GM19452 (cell line): ENCODE measurements around the gene CSNK1E.

Experiments
- ATAC-seq: cut with Tn5 transposase; IDR thresholded peaks from one replicate; pipeline ENCODE4 v1.9.1; 2021; ENCODE audit not compliant: unreplicated experiment

The CSNK1E gene

DNA sequence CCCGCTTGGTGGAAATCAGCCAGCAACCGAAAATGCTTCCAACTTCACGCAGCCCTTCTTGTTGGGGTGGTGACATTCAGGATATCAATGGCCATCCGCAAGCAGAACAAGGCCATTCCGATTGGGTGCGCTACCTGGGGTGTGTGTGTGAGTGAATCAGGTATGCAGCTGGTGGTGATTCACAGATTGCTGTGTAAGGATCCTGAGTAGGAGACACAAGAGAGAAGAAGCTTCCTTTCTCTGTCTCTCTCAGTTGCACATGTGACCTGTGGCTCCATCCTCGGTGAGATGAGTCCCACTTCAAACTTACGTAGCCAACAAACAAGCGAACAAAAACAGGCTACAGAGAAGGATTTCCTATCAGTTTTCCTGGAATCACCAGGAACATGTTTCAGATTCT, 34.8 kb downstream of the CSNK1E start:
- ATAC-seq: no peak

DNA sequence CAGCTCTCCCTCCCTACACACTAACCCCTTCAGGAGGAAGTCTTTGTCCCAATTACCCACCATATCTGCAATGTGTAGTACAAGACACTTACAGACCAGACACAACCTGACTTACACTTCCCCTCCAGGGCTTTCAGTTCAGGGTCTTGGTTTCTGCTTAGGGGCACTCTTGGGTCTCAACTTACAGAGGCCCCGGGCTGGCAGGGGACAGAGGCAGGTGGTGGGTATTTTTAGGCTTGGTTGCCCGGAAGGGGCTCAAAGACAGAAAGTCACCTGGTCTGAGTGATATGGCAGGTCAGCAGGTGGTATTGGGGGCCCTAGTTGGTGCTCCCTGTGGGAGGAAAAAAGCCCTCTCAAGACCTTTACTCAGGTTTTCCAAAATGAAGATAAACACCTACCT, 41.1 kb downstream of the CSNK1E start:
- no peak for ATAC-seq

DNA sequence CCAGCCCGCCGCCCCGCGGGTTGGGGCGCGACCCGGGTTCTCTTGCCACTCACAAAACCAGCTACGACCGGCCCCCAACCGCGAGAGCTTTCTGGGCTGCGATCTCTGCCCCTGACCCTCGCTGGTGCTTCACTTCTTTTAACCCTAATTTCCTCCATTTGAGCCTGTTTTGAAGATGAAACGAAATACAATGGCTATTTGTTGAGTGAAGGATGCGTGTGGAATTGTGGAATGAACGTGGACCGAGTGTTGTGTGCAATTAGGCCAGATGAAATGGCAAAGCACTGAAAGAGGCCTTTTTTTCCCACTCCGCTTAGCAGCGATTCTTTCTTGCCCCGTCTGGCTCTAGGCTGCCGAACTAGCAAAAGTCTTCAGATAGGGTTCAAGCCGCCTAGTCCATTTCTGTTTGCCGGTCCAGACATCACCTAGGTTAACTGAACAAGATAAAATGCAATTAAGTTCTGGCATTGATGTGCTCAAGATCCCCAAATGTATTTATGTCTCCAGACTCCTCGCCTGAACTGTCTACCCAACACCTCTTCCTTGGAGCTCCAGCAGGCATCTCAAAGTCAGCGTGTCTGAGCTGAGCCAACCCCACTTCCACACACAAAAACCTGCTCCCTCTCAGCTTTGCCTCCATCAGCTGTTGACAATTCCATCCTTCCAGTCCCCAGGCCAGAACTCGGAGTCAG, 44.0 kb downstream of the CSNK1E start:
- no peak for ATAC-seq

DNA sequence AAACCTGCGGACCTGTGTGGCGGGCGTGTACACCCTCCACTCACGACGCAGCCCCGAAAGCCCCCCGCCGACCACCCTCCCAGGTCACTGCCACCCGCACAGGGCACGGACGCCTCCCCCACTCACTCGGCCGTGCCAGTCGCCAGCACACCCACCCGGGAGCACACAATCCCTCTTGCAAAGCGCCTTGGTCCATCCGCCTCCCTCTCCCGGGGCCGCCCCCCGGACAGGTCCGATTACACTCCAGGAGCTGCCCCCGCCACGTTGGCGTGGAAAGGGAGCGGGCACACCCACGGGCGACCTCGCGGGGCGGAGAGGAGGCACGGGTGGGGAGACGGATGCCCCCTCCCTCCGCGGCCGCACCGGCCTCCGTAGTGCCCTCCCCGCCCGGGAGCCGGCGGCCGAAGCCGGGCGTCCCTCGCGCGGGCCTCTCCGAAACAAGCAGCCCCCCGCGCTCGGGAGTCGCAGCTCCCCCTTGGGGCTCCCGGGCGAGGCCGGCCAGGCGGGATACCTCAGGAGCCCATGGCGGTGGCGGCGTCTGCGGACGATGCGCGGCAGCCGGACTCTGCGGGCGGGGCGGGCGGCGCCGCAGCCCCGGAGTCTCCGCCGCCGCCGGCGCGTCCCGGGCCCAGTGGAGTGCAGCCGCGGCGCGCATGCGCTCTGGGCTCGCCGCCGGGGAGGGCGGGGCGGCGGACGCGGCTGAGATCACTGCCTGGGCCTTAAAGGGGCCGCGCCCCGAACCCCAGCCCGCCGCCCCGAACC, 44.7 kb downstream of the CSNK1E start, which contains the start of gene TMEM184B:
TSS of gene TMEM184B (minus strand) at position 638 of the 762 bp plus-strand sequence. CDS start 25,049 bp downstream, outside the sequence.
- peak; percentile 75 for ATAC-seq

DNA sequence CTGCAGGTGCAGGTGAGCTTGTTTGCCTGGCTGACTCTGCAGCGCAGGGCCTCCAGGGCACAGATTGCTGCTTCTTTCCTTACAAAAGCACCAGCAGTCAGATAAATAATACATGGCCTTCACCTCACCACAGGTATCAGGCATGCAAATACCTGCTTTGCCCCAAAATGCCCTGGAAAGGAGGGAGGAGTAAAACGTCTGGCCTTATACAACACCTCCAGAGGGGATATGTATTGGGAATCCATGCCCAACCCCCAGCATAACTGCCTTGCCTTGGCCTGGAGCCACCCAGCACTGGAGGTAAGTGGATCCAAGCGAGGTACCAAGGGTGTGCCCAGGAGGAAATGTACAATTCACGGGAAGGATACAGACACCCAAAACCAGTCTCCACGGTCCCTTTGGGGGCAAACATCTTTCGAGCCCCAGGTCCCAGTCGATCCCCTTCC, 45.3 kb downstream of the CSNK1E start:
- no peak for ATAC-seq

DNA sequence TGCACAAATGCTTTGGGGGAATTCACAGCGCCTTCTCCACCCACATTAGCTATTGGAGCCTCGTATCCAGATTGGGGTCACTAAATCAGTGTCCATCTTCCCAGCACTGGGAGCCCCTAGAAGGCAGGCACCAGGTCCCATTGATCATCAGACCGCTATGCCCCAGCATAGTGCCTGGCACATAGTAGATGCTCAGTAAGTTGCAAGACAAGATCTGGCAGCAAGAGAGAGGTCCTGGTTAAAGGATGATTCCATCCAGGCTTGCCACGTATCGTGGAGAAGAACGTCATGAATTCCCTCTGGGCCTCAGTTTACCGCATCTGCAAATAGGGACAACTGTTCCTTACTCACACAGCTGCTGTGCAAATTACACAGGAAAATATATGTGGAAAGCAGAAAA, 46.1 kb downstream of the CSNK1E start:
- no peak for ATAC-seq

DNA sequence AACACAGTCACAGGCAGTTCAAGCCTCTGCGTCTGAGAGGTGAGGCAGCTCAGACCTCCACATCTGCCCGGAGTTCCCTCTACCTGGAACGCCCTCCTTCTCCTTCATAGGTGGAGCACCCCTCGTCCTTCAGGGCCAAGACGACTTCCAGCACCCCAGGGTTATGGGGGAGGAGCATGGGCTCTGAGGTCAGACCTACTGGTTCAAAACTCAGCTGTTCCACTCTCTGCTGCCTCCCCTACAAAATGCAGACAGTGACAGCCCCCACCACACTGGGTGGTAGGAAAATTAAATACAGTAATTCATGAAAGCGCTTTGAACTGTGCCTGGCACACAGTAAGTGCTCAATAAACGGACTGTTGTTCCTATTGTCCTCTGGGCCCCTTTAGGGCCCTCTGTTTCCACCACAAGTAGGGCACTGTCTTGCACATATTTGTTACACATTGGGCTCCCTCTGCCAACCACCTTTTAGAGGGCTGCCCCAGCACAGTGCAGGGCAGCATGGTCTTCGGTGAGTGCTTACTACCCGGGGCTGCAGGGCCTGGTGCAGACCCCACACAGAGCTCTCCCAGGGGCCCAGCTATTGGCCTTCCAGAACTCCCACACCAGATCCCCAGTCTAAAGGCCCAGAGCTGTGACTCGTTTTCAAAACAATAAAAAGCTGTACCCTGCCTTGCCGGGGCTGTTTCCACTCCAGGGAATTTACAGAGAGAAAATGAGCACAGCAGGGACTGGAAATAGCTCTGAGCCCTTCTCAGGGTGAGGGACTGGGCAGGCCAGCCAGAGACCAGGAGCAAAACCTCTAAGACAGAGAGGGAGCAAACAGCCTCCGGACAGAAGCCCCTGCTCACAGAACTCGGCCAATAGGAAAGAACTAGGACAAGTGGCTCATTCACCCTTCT, 46.9 kb downstream of the CSNK1E start:
- no peak for ATAC-seq

DNA sequence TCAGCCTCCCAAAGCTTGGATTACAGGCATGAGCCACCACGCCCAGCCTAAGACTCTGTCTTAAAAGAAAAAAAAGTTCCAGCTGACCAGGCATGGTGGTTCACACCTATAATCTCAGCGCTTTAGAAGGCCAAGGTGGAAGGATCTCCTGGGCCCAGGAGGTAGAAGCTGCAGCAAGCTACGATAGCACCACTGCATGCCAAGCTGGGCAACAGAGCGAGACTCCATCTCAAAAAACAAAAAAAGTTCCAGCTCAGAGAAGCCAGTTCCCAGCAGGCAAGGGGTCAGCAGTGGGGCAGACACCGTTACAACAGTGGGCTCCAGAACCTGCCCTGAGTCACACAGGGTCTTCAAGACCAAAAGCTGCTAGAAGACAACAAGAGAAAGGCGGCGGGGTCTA, 47.8 kb downstream of the CSNK1E start:
- no peak for ATAC-seq

DNA sequence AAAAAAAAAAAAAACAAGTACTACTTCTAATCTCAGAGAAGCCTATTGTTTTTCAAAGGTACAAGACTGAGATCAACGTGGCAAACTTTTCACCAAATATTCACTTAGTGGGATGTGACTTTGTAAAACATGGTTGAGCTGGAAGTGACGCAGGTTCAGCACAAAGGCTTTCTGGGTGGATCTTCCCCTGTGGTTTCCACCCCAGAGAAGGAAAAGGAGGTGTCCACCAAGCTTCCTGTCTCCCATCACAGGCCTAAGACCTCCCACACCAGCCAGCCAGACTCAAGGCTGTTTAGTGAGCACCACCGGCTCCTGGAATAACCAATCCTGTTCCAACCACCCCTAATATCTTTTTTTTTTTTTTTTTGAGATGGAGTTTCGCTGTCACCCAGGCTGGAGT, 50.1 kb downstream of the CSNK1E start:
- no peak for ATAC-seq

DNA sequence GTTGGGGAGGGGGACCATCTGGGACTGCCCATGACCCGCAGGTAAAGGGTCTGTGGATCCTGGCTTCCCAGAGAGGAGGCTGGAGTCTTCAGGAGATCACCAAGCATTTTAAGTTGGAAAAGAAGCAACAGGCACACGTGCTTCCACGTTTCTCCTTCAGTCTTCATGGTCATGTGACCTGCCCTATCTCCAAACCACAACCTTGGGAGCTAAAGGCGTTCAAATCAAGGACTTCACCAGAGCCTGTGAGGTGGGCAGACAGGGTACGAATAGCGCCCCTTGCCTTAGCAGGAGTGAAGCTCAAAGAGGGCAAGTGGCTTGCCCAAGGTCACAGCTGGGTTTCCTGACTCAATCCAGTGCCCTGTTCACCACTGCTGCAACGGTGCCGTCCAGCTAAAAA, 51.1 kb downstream of the CSNK1E start:
- ATAC-seq: no peak

DNA sequence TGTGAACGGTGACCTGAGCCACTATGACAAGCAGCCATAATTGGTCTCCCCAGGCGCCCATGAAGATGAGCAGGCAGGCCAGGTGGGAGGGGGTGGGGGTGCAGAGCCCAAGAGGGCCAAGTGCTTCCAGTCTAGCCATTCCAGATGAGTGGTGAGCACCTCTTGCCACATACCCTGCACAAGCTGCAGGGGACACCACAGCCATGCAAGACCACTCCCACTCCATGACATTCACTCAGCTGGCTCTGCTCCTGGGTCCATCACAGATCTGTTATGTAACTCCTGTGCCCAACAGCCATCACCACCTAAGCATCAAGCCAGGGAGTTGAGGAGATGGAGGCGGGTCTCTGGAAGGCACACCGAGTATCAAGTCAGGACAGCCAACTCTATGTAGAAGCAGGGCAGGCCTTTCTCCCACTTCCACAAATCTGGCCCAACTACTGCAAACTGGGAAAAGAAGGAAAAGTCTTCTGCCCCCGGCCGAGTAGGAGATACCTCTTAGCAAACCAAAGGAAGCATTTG, 52.9 kb downstream of the CSNK1E start:
- no peak for ATAC-seq

DNA sequence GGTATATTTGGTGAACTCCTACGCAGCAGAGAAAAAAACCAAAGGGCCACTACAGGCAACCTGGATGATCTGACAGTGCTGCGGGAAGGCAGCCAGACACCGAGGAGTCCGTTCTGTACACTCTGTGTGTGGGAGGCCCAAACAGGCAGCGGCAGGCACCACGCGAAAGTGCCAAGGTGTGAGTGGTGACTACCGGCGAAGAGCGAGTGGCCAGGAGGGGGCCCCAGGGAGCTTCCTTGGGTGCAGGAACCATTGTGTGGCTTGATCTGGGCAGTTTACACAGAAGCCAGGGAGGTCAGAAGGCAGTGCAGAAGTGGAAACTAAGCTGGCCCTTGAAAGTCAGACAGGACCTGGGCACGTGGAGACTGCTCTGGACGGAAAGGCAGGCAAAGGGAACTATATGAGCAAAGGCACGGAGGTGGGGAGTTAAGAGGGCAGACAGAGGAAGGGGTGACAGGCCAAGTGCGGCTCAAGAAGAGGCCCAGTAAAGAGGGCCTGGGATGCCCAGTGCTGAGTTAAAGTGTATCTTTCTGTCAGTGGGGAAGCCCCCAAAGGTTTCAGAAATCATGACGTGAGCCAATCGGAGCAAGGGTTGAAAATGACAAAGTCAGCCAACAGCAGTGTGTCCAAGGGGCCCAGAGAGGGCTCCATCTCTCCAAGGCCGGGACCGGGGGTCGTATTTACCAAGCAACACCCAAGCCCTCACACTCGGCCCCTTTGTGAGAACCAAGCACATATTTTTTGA, 55.0 kb downstream of the CSNK1E start:
- ATAC-seq: no peak

DNA sequence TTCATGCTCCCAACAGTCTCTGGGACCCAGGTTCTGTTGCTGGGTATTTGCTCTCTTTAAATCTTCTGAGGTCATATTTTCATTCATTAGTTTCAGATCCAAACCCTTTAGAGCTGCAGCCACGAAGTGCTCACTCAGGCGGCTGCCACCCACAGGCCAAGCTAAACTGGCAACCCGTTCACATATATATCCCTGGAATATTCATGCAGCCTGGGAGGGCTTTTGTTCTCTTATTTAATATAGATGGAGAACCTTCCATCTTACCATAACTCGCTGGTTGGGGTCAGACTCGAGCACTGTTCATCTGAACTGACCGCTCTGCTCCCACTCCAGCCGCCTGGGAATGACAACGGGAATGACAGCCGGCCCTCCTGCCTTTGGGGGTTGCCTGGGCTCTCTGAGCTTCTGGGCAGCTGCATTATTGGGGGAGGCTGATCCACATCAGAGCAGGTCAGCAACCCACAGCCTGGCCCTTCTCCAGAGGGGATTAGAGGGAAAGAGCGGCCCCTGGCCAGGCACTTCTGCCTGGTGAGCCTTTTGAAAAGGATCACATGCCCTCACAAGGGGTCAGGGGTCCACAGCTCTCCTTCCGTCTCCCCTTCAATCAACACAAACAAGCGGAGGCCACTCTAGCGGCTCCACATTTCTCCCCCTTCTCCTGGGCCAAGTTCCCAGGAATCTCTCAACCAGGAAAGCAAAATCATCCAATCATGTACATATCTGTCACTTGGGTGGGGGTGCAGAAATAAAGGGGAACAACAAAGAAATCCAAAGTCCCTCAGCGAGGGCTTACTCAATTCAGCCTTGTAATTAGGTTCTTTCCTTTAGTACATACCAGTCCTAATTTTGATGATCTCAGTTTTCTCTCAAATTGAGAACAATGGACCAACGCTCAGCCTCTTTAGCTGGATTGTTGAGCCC, 56.2 kb downstream of the CSNK1E start:
- ATAC-seq: peak; percentile 19

DNA sequence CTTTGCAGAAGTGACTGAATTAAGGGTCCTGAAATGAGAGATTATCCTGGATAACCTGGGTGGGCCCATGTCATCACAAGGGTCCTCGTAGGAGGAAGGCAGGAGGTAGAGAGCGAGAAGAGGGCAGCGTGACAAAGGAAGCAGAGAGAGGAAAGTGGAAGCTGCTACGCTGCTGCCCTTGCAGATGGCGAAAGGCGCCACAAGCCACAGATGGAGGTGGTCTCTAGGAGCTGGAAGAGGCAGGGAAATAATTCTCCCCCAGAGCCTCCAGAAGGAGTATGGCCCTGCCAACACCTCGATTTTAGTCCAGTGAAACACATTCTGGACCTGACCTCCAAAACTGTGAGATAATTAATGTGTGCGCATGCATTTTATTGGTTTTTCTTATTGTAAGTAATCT, 57.9 kb downstream of the CSNK1E start:
- ATAC-seq: no peak

DNA sequence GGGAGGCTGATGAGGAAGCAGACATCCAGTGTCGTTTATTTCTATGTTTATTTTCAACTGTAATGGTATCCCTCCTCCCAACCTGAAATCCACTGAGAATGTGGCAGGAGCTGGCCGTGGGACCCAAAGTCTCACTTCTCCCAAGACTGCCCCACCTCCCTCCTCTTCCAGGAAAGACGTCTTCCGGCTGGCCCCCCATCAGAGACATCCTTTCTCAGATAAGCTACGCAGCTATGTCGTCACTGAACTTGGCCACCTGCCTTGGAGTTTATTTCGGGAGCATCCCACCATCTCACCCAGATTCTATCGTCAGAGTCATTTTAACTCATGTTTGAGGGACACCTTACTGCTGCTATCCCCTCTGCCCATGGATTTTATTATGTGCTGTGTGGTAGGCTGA, 58.3 kb downstream of the CSNK1E start:
- no peak for ATAC-seq

DNA sequence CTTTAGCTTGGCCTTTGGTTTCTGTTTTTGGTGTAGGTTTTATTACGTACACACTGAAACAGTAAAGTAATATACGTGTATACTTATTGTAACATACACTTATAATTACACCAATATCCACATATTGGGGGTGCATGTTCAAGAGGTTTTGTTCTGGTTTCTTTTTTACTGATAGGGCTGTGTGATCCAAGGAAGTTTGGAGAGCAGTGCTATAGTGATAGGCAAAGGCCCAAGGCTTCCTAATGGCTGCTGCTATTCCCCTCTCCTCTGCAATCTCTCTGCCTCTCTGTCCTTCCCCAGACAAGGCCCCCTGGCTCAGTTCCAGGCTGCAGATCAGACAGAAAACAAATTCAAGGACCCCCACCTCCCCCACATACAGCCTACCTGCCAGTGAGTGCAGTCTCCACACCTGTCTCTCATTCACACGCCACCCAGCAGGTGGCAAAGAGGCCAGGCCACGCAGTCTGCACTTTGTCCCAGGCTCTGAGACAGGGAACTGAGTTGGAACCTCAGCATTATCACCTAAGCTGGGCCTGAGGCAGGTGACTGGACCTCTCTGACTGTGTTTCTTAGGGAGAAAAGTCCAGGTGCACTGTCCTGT, 59.5 kb downstream of the CSNK1E start:
- ATAC-seq: no peak

DNA sequence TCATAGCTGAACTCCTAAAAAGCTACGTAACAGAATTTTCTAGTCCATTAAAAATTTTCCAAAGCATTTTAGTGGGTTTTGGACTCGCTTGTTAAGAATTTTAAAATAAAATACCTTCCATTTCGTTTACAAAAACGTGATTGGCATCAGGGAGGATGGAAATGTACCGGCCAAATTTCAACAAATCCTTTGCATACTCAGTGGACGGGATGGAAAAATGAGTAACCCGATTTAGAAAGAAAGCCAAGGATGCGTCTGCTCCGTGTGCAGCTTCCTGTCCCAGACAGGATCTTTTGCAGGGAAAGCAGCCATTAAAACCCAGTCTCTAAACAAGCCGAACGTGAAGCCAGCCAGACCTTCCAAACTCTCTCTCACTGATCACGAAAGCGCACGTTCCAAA, 60.1 kb downstream of the CSNK1E start:
- ATAC-seq: no peak

DNA sequence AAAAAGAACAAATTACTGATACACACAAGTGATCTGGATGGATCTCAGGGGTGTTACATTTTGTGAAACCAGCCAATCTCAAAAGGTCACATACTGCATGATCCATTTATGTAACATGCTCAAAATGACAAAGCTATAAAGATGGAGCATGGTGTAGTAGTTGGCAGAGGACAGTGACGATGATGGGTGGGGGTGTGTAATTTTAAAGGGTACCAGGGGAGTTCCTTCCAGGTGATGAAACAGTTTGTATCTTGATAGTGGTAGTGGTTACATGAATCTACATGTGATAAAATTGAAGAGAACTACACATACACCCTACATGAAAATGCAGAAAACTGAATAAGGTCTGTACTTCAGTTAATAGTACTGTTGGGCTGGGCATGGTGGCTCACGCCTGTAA, 61.5 kb downstream of the CSNK1E start:
- ATAC-seq: no peak

DNA sequence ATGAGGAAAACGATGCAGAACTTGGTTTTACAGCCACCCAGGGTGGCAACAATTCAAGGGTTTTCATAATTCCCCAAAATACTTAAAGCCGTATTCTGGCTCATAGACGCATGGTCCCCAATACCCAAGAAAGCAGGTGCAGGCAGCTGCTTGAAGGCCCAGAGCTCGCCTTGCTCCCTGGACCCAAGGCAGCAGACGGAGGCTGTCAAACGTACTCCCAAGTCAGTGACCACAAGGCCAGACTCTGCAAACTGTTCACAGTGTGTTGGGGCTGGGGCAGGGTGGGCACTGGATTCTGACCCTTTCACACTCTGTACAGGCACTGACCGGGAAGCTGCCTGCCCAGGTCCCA, 65.9 kb downstream of the CSNK1E start:
- no peak for ATAC-seq
